Lower leg skin (tissue), 4 donors: ENCODE measurements around the gene MIDN. TPM values are rescaled to one million over a fixed set of nuclear protein-coding genes. Genes with fewer than 3 reads are reported as not detected.

ENCODE experiments used
- DNase-seq, 2 donors: peaks; one replicate each; pipeline ENCODE4 v3.0.0-alpha.2; 2019; ENCODE audit warnings: low spot score in 2 of 2
- H3K4me3 ChIP-seq: fragments of 200-600 bp; sonication (generic); 2 replicates; pipeline ENCODE4 v1.5.1; 2017; ENCODE audit warnings: mild to moderate bottlenecking, low read depth; ENCODE audit not compliant: poor library complexity, severe bottlenecking
- CTCF ChIP-seq, 3 donors: fragments of 450-650 bp; IDR thresholded peaks; one replicate each; pipeline ENCODE4 v1.5.1; 2016; ENCODE audit warnings: antibody characterized with exemption in 3 of 3, mild to moderate bottlenecking in 3 of 3, moderate library complexity in 2 of 3
- POLR2A ChIP-seq, 2 donors: fragments of 450-650 bp; IDR thresholded peaks; one replicate each; pipeline ENCODE4 v1.6.1; 2016 to 2017; ENCODE audit warnings: antibody characterized with exemption in 2 of 2, mild to moderate bottlenecking in 1 of 2, moderate library complexity in 1 of 2
- WGBS, 2 donors: methylation state at CpG; one replicate each; pipeline ENCODE4 v1.1.5; 2018; 5-methylcytosine and 5-hydroxymethylcytosine counted together
- intact Hi-C: fragments of 100-400 bp; cut with DNase I; formaldehyde crosslinking; loops from one replicate; pipeline ENCODE4 v1.15.0; 2023; ENCODE audit warnings: low total_unique reads
- total RNA-seq, 4 donors: library from RNA; depleted of rRNA; stranded (reverse); fragments of >200 nt; gene quantifications; one replicate each; pipeline ENCODE4 v1.1.0, GENCODE V29; 2016

MIDN gene
- total RNA-seq, 4 donors from 2014 or later: 59.7 to 119 (median 78.7) TPM

GRCh38 chr19:1284293-1284978 lies 36.1 kb downstream of the MIDN start:
- H3K4me3 ChIP-seq: no peak overlapping the region
- 51 to 56% methylated on average over 19 to 20 of the region's 20 CpGs for whole genome bisulfite sequencing, 2 donors
- TF ChIP-seq CTCF (IDR thresholded peaks at IDR 0.05): no peak
- TF ChIP-seq POLR2A (IDR thresholded peaks at IDR 0.05): no peak
- no peak for DNase-seq
- intact Hi-C loops: loop anchor here (10.0 kb wide), 1 partner anchor 70 kb away; a partner anchor contains a TSS

GRCh38 chr19:1284979-1285736 lies 36.8 kb downstream of the MIDN start:
- intact Hi-C loops: loop anchor here (10.0 kb wide), 1 partner anchor 70 kb away; a partner anchor contains a TSS
- no peak overlapping the region for H3K4me3 ChIP-seq
- WGBS, 2 donors: 32 to 48% methylated on average over 14 to 24 of the region's 51 CpGs
- no peak for DNase-seq
- TF ChIP-seq POLR2A (IDR thresholded peaks at IDR 0.05) (no peak), CTCF (IDR thresholded peaks at IDR 0.05) (no peak)

- intact Hi-C loops: loop anchor here (10.0 kb wide), 1 partner anchor 69 kb away; a partner anchor contains a TSS
- 1% methylated on average over 65 of the region's 113 CpGs; no CpG with 5 or more reads in 1 of the 2 donors for WGBS, 2 donors
- H3K4me3 ChIP-seq: no peak within 1 kb of the TSS
- no peak for DNase-seq
- TF ChIP-seq POLR2A (IDR thresholded peaks at IDR 0.05) (no peak), CTCF (IDR thresholded peaks at IDR 0.05) (no peak)
Observed at GRCh38 chr19:1285737-1286360, 37.5 kb downstream of the MIDN start, which contains the start of gene EFNA2. Gene EFNA2 (plus strand): TSS chr19:1285873. CDS start chr19:1286169, 296 bp downstream.

DNA sequence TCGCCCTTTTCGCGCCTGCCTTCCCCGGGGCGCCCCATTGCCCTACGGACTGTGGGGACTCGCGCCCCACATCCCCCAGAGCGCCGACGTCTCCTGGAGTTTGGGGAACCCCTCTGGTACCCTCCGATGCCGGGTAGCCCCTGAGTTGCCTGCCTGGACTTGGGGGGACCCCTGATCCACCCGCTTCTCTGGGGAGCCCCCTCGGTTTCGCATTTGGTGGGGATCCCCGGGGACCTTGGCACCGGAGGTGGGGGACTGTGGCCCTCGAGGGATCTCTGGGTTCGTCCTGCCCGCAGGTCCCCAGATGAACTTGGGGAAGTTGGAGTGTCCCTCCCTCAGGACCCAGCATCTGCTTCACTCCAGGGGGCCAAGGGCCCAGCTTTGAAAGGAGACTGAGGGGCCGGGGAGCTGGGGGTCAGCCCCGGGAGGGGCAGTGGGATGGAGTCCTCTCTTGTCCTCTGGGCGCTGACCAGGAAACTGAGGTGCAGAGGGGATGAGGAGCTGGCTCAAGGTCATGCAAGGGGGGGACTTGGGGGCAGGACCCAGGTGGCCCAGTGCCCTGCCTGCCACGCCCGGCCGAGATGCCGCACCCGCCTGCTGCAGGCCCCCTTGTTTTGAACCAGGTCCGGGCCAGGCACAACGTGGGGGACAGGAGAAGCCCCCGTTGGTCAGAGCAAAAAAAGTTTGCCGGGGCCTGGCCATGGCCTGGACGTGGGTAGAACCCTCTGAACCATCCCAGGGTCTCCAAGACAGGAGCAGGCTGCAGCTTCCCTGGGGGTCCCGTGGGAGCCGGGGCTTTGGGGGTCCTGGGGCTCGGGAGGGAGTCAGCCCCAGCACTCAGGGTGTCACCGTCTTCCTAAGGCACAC lies 38.3 kb downstream of the MIDN start:
- H3K4me3 ChIP-seq: no peak overlapping the region
- 32 to 37% methylated on average over 19 to 34 of the region's 38 CpGs for WGBS, 2 donors
- intact Hi-C loops: loop anchor here (10.0 kb wide), 1 partner anchor 68 kb away; a partner anchor contains a TSS
- TF ChIP-seq CTCF (IDR thresholded peaks at IDR 0.05) (no peak), POLR2A (IDR thresholded peaks at IDR 0.05) (no peak)
- DNase-seq: no peak
